ENCODE results near the gene ADAMTSL3. TPM values are rescaled to one million over a fixed set of nuclear protein-coding genes. Genes with fewer than 3 reads are reported as not detected.

The ADAMTSL3 gene
- total RNA-seq, 1 experiment from 2014 or later = 0.05 TPM

GRCh38 chr15:84016371-84016770 is 362.4 kb downstream of the ADAMTSL3 start:
- intact Hi-C loops (cut with micrococcal nuclease) = no loop called here
- no TSS peak for BruUV-seq (replicated peaks)

More at GRCh38 chr15:84016371-84016770, 362.4 kb downstream of the ADAMTSL3 start:
- Histone ChIP-seq H3K4me1 (ENCODE audit: control insufficient read depth in 1 of 2, insufficient read depth in 2 of 2, low read length in 2 of 2) (no peaks in the 10 kb centered on the region), H3K79me2 (ENCODE audit: insufficient read depth, low read length) (no peaks in the 10 kb centered on the region), H3K9me2 (ENCODE audit: insufficient read depth) (no peaks in the 10 kb centered on the region), H3K27me3 (ENCODE audit: insufficient read depth, low read length) (peaks cover 12% of the 10 kb centered on the region; the same call in 1 of the 2 replicates), H2AFZ (ENCODE audit: low read depth, low read length, poor library complexity, severe bottlenecking) (no peak overlapping the region), H3K9me3 (ENCODE audit: control insufficient read depth in 1 of 2, insufficient read depth in 1 of 2, low read depth in 1 of 2, low read length in 2 of 2) (no peaks in the 10 kb centered on the region), H3K27ac (ENCODE audit: low read depth, low read length) (no peak overlapping the region), H3K9ac (ENCODE audit: low read length) (no peak overlapping the region), H3K4me3 (replicated peaks in 1 of 2; ENCODE audit: low read depth in 1 of 2, low read length in 2 of 2) (no peak overlapping the region), H3K36me3 (ENCODE audit: control insufficient read depth in 1 of 2, insufficient read depth in 2 of 2, low read length in 2 of 2) (no peaks in the 10 kb centered on the region), H3K4me2 (ENCODE audit: low read length) (no peak overlapping the region), H4K20me1 (ENCODE audit: insufficient read depth) (no peaks in the 10 kb centered on the region)
- ATAC-seq (no peak), DNase-seq (ENCODE audit: low read depth, low spot score) (no peak)
- CTCF ChIA-PET = interaction anchor here (1.0 kb wide), 1 partner anchor 19 kb away, joined by 3 read pairs; no protein-coding TSS in a partner anchor
- POLR2A ChIA-PET = no interaction called here
- no peak for TF ChIP-seq JUND (IDR thresholded peaks at IDR 0.05)
- TF ChIP-seq TCF7L2 (IDR thresholded peaks at IDR 0.05; ENCODE audit: borderline replicate concordance, extremely low read depth, insufficient read depth, insufficient read length) = no peak
- TF ChIP-seq CBX3 (IDR thresholded peaks at IDR 0.05; ENCODE audit: low read depth) = no peak
- TF ChIP-seq CEBPB (IDR thresholded peaks at IDR 0.05; ENCODE audit: low read depth) = no peak
- no peak for TF ChIP-seq SP1 (IDR thresholded peaks at IDR 0.05; ENCODE audit: low read depth)
- no peak for TF ChIP-seq EGR1 (IDR thresholded peaks at IDR 0.05; ENCODE audit: low read depth)
- no peak for TF ChIP-seq REST (IDR thresholded peaks at IDR 0.05; ENCODE audit: low read depth)
- no peak for TF ChIP-seq POLR2A (IDR thresholded peaks at IDR 0.05; ENCODE audit: borderline replicate concordance, extremely low read depth, insufficient read depth, insufficient read length)
- no peak for TF ChIP-seq EZH2 (IDR thresholded peaks at IDR 0.05)
- TF ChIP-seq ELF1 (IDR thresholded peaks at IDR 0.05; ENCODE audit: borderline replicate concordance, low read depth) = no peak
- TF ChIP-seq ZFX (IDR thresholded peaks at IDR 0.05) = no peak
- RAD21 ChIA-PET (ENCODE audit: low non-redundant PET in 1 of 2, low total read pairs in 2 of 2, uncharacterized antibody in 2 of 2, unreplicated experiment in 2 of 2) = no interaction called here

Data from HCT116 (cell line).